Lower leg skin (tissue), 3 donors: ENCODE results near the gene CSPG4.

ENCODE experiments used
- POLR2A ChIP-seq, 2 donors: fragments of 450-650 bp; IDR thresholded peaks; one replicate each; pipeline ENCODE4 v1.6.1; 2016 to 2017; ENCODE audit warnings: antibody characterized with exemption in 2 of 2, mild to moderate bottlenecking in 1 of 2, moderate library complexity in 1 of 2
- TF ChIP-seq, protein P1 (sequence below), 3 donors: fragments of 450-650 bp; IDR thresholded peaks; one replicate each; pipeline ENCODE4 v1.5.1; 2016; ENCODE audit warnings: antibody characterized with exemption in 3 of 3, mild to moderate bottlenecking in 3 of 3, moderate library complexity in 2 of 3

DNA sequence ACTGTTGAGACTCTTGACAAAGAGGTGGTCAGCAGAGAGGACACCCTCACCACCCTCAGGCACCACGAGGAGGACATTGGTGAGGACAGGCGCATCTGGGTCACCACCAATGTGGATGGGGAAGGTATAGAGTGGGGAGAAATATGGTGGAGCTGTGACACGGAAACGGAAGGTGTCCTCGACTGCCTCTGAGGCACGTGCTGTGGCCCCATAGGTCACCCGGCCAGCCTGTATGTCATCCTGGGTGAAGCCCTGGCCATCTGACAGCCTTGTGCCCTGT lies 24.4 kb downstream of the CSPG4 start:
- TF ChIP-seq, protein P1, sequence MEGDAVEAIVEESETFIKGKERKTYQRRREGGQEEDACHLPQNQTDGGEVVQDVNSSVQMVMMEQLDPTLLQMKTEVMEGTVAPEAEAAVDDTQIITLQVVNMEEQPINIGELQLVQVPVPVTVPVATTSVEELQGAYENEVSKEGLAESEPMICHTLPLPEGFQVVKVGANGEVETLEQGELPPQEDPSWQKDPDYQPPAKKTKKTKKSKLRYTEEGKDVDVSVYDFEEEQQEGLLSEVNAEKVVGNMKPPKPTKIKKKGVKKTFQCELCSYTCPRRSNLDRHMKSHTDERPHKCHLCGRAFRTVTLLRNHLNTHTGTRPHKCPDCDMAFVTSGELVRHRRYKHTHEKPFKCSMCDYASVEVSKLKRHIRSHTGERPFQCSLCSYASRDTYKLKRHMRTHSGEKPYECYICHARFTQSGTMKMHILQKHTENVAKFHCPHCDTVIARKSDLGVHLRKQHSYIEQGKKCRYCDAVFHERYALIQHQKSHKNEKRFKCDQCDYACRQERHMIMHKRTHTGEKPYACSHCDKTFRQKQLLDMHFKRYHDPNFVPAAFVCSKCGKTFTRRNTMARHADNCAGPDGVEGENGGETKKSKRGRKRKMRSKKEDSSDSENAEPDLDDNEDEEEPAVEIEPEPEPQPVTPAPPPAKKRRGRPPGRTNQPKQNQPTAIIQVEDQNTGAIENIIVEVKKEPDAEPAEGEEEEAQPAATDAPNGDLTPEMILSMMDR (IDR thresholded peaks at IDR 0.05): no peak
- no peak for TF ChIP-seq POLR2A (IDR thresholded peaks at IDR 0.05)
